Small intestine (tissue), 7 donors: ENCODE results near the gene ITPR3. TPM values are rescaled to one million over a fixed set of nuclear protein-coding genes. Genes with fewer than 3 reads are reported as not detected.
A peak's percentile ranks its signal among the peaks of the same experiment; 100 is the strongest.

Experiments used
- DNase-seq, 2 donors: peaks; one replicate each; pipeline versions ENCODE4 v3.0.0 to v3.0.0-alpha.2; 2013
- FAIRE-seq: peaks from 2 replicates; lab custom pipeline; 2012; peaks lifted over from hg19 to GRCh38; lab: Jason Lieb, UNC
- H3K27ac ChIP-seq, 3 donors: one replicate each; pipeline ENCODE4 v1.5.1; 2013; ENCODE audit warnings: low read length in 2 of 3, mild to moderate bottlenecking in 2 of 3, control low read depth in 1 of 3, inconsistent platforms in 1 of 3, low read depth in 1 of 3, moderate library complexity in 1 of 3
- H3K27me3 ChIP-seq, 3 donors: one replicate each; pipeline ENCODE4 v1.6.1; 2013; ENCODE audit warnings: low read length in 3 of 3, inconsistent platforms in 1 of 3; ENCODE audit not compliant: control insufficient read depth in 3 of 3, insufficient read depth in 3 of 3
- H3K36me3 ChIP-seq, 3 donors: one replicate each; pipeline ENCODE4 v1.6.1; 2013; ENCODE audit warnings: low read length in 3 of 3, inconsistent platforms in 1 of 3, low read depth in 1 of 3, mild to moderate bottlenecking in 1 of 3, moderate library complexity in 1 of 3; ENCODE audit not compliant: control insufficient read depth in 3 of 3, insufficient read depth in 2 of 3
- H3K4me1 ChIP-seq, 3 donors: one replicate each; pipeline ENCODE4 v1.6.1; 2013; ENCODE audit warnings: low read length in 2 of 3, inconsistent platforms in 1 of 3, low read depth in 1 of 3, mild to moderate bottlenecking in 1 of 3, moderate library complexity in 1 of 3; ENCODE audit not compliant: control insufficient read depth in 3 of 3, insufficient read depth in 2 of 3
- H3K4me3 ChIP-seq, 3 donors: one replicate each; pipeline ENCODE4 v1.5.1; 2013; ENCODE audit warnings: low read length in 3 of 3, control low read depth in 1 of 3, inconsistent platforms in 1 of 3, low read depth in 1 of 3, mild to moderate bottlenecking in 1 of 3, moderate library complexity in 1 of 3
- H3K9me3 ChIP-seq, 2 donors: one replicate each; pipeline ENCODE4 v1.6.1; 2013; ENCODE audit warnings: low read depth in 1 of 2, low read length in 1 of 2; ENCODE audit not compliant: control insufficient read depth in 2 of 2, insufficient read depth in 1 of 2
- WGBS, 3 donors: extraction: QIAGEN DNeasy Blood & Tissue Kit; methylation state at CpG; one replicate each; pipeline ENCODE4 v1.1.7; 2013; 5-methylcytosine and 5-hydroxymethylcytosine counted together
- polyA plus RNA-seq, 4 donors: library from polyadenylated mRNA; stranded (reverse) in 3 of 4; unstranded in 1 of 4; fragments of 200-250 nt in 3 of 4; fragments of 120-200 nt in 1 of 4; gene quantifications; one replicate each; pipeline versions ENCODE4 v1.2.1 to v1.2.3, GENCODE V29; 2013
- donor health status: healthy with polysubstance abuse.
- donor health status: control.
- donor health status: control.
- donor health status: Bipolar disorder and iron deficiency.
- donor health status: healthy.

The ITPR3 gene
- polyA plus RNA-seq, 4 donors = 51.6 to 62.9 (median 59.1) TPM

- WGBS, 3 donors = 24 to 69% (median 41%) methylated on average over 5 of the region's 5 CpGs
- Histone ChIP-seq H3K9me3 (no peaks in the 10 kb centered on the region), H3K27ac (peak overlapping the region in 1 of 3 donors; percentile 68), H3K36me3 (no peaks in the 10 kb centered on the region), H3K4me1 (peaks cover 0 to 35% (median 0%) of the 10 kb centered on the region in 3 donors), H3K27me3 (no peaks in the 10 kb centered on the region), H3K4me3 (no peak overlapping the region)
- DNase-seq = peak; percentile 69
- FAIRE-seq = no peak
Measured at GRCh38 chr6:33739571-33739970, 118.4 kb downstream of the ITPR3 start.

- FAIRE-seq (no peak), DNase-seq (peak in 1 of 2 donors; percentile 72)
- H3K27ac ChIP-seq = peak overlapping the region in 2 of 3 donors; percentile 17 to 68
- no peaks in the 10 kb centered on the region for H3K27me3 ChIP-seq
- H3K4me3 ChIP-seq = no peak overlapping the region
- no peaks in the 10 kb centered on the region for H3K36me3 ChIP-seq
- no peaks in the 10 kb centered on the region for H3K9me3 ChIP-seq
- H3K4me1 ChIP-seq = peaks cover 0 to 40% (median 0%) of the 10 kb centered on the region in 3 donors
- 38 to 86% (median 72%) methylated on average over 6 of the region's 6 CpGs for WGBS, 3 donors
Measured at GRCh38 chr6:33740204-33740608, 119.1 kb downstream of the ITPR3 start.

- Histone ChIP-seq H3K36me3 (no peaks in the 10 kb centered on the region), H3K4me1 (peaks cover 0 to 46% (median 0%) of the 10 kb centered on the region in 3 donors), H3K27me3 (no peaks in the 10 kb centered on the region), H3K4me3 (no peak overlapping the region), H3K27ac (peak overlapping the region in 1 of 3 donors; percentile 68), H3K9me3 (no peaks in the 10 kb centered on the region)
- DNase-seq (no peak), FAIRE-seq (no peak)
- 62 to 81% (median 62%) methylated on average over 5 of the region's 5 CpGs for WGBS, 3 donors
Measured at GRCh38 chr6:33740794-33741193, 119.7 kb downstream of the ITPR3 start.

- no peak for FAIRE-seq
Measured at GRCh38 chr6:33742092-33742491, 121.0 kb downstream of the ITPR3 start.

GRCh38 chr6:33742837-33743236 is 121.7 kb downstream of the ITPR3 start:
- FAIRE-seq = no peak
- Histone ChIP-seq H3K36me3 (no peaks in the 10 kb centered on the region), H3K27ac (no peak overlapping the region), H3K9me3 (no peaks in the 10 kb centered on the region), H3K4me3 (no peak overlapping the region), H3K27me3 (peaks cover 0 to 3% (median 0%) of the 10 kb centered on the region in 3 donors), H3K4me1 (peaks cover 0 to 58% (median 0%) of the 10 kb centered on the region in 3 donors)
- WGBS, 3 donors = 73 to 89% (median 80%) methylated on average over 6 to 7 of the region's 7 CpGs
- no peak for DNase-seq

More at GRCh38 chr6:33742092-33742491, 121.0 kb downstream of the ITPR3 start:
- Histone ChIP-seq H3K36me3 (no peaks in the 10 kb centered on the region), H3K9me3 (no peaks in the 10 kb centered on the region), H3K4me3 (no peak overlapping the region), H3K27ac (no peak overlapping the region), H3K4me1 (peaks cover 0 to 58% (median 0%) of the 10 kb centered on the region in 3 donors), H3K27me3 (peaks cover 0 to 2% (median 0%) of the 10 kb centered on the region in 3 donors)
- WGBS, 3 donors = 60 to 67% (median 61%) methylated on average over 9 of the region's 9 CpGs
- DNase-seq = peak in 1 of 2 donors; percentile 28

GRCh38 chr6:33744001-33744848 is 123.1 kb downstream of the ITPR3 start:
- Histone ChIP-seq H3K4me1 (peaks cover 0 to 55% (median 0%) of the 10 kb centered on the region in 3 donors), H3K4me3 (no peak overlapping the region), H3K9me3 (no peaks in the 10 kb centered on the region), H3K27ac (peak overlapping the region in 1 of 3 donors; percentile 76), H3K27me3 (peaks cover 0 to 3% (median 0%) of the 10 kb centered on the region in 3 donors), H3K36me3 (no peaks in the 10 kb centered on the region)
- WGBS, 3 donors = 3 to 29% (median 23%) methylated on average over 11 of the region's 11 CpGs
- DNase-seq (peak; percentile 71 to 92), FAIRE-seq (no peak)

GRCh38 chr6:33744895-33745546 is 123.9 kb downstream of the ITPR3 start:
- FAIRE-seq (no peak), DNase-seq (peak; percentile 53 to 88)
- Histone ChIP-seq H3K4me3 (no peak overlapping the region), H3K36me3 (no peaks in the 10 kb centered on the region), H3K27ac (peak overlapping the region in 2 of 3 donors; percentile 76 to 86), H3K4me1 (peaks cover 0 to 47% (median 0%) of the 10 kb centered on the region in 3 donors), H3K9me3 (no peaks in the 10 kb centered on the region), H3K27me3 (peaks cover 0 to 3% (median 0%) of the 10 kb centered on the region in 3 donors)
- 17 to 52% (median 29%) methylated on average over 12 to 13 of the region's 13 CpGs for WGBS, 3 donors

GRCh38 chr6:33745548-33745947 is 124.4 kb downstream of the ITPR3 start:
- H3K27me3 ChIP-seq = peaks cover 0 to 3% (median 0%) of the 10 kb centered on the region in 3 donors
- H3K4me1 ChIP-seq = peaks cover 0 to 42% (median 0%) of the 10 kb centered on the region in 3 donors
- no peak for FAIRE-seq
- peak overlapping the region in 2 of 3 donors; percentile 76 to 86 for H3K27ac ChIP-seq
- no peaks in the 10 kb centered on the region for H3K9me3 ChIP-seq
- no peaks in the 10 kb centered on the region for H3K36me3 ChIP-seq
- no peak overlapping the region for H3K4me3 ChIP-seq
- DNase-seq = peak in 1 of 2 donors; percentile 70
- 44 to 66% (median 64%) methylated on average over 7 of the region's 7 CpGs for WGBS, 3 donors
